ENCODE results near the gene HOXC9.

Gene HOXC9

GRCh38 chr12:54000116-54001114 lies at the start of gene HOXC9:
Gene HOXC9 (plus strand): TSS chr12:54000161. CDS start chr12:54000189, 28 bp downstream.
- DNase-seq = no peak

GRCh38 chr12:53950437-53950773 lies 49.6 kb upstream of the HOXC9 start:
- no peak for DNase-seq

DNA sequence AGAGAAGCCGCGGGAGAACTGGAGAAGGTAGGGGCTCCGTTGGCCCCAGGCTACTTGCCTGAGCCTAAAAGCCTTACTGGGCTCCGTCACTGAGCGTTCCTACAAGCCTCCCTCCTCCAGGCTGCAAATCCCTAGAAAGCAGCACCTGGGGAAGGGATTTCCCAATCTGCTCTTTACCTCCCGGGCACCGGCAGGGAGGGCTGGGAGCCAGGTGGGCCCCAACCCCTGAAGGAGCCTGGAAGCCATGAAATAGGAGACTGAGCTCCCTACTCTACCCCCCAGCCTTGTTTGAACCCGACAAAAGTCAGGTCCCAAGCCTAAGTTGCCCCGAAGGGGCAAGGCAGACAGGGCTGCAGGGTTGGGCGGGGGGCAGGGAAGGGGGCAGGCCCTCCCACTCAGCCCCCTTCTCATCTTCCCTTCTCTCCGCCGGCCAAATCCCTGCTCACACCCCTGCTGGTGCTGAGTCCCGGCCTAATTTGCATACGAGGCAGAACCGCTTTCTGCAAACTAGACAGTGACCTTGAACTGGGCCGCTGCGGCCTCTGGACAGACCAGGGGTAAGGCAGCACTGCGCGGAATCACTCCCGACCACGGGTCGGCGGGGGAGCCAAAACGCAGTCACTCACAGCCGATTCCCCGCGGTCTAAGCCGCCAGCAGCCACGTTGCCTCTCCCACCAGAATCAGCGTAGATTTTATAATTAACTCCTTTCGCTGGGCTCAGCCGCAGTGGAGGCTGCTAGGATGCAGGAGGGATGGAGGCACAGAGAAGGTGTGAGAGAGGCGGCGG lies 49.0 kb upstream of the HOXC9 start:
- DNase-seq = no peak

DNA sequence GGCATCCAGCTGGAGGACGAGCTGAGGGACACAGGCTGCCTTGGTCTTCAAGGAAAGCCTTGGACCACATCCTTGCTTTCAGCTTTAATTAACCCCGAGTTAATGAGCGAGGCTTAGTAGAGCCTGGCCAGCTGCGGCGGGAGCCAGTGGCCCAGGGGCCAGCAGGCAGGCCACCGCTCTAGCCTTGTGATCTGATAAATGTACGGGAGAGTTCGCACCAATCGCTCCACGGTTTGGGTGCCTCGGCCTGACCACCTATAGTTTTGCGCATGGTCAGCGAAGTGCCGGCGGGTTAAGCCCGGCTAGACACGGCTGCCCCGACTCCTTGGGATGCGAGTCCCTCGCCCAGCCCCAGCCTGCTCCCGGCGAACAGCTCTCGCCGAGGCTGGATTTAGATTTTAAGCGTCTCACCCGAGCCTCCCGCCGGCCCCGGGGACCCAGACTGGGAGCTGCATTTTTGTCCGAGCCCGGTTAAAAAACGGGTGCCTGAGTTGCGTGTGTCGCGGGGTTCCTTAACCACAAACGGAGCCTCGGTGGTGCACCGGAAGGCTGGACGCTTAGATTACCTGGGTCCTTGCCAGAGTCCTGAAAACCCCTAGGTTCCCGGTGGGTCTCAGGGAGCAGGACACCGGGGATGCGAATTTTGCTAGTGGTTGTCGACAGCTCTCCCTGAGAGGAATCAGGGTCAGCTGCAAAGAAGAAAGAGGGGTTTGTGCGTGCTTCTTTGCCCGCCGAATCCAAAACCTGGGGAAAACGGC lies 48.2 kb upstream of the HOXC9 start:
- no peak for DNase-seq

DNA sequence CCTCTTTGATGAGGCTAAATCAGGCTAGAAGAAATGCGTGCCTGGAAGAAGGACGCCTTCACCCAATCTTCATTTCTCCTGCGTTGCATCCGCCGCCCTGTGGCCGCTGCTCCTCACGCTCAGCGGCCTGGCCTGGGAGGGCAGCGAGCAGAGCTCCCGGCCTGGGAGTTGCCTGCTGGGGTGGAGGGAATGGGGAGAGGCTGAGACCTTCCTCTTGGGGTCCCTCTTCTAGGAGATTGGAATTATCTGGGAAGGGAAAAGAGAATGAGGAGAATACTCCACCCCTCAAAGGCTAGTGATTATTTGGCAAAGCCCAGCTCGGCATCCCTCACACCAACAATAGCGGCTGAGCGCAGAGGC lies 47.6 kb upstream of the HOXC9 start:
- no peak for DNase-seq

DNA sequence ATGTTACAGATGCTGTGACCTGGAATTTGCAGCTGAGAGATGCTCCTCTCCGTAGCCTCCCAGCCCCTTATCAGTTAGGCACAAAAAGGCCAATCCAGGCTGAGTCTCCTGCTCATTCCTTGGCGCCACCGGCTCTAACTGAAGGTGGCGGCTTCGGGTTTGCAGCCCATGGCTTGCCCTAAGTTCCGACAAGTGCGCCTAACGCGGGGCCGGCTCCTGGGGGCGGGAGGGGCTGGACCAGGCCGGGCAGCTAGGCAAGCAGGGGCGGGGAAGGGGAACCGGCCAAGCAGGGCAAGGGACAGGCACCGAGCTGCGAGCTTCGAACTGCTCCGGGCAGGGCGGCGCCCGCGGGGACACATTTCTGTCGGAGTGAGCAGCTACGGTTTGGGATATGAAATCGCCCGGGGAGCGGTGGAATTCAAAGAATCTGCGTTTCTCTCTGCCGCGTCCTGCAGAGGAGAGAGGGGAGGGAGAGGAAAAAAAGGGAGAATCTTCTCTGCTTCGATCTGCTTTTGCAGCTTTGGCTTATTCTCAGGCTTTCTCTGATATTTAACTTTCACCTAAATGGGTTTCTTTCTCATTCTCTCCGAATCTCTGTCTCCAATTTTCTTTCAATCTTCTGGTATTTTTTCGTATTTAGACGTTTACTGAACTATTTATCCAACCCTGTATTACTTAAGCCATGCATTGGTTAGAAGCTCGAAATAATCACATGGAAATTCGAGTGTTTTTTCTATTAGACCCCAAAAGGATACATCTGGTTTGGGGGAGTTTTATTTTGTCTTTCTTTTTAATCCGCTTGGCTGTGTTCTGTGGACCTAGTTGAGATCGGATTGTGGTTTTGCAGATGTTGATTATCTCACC lies 46.9 kb upstream of the HOXC9 start:
- DNase-seq = no peak

GRCh38 chr12:53953831-53954693 lies 45.9 kb upstream of the HOXC9 start:
- no peak for DNase-seq

GRCh38 chr12:53954694-53955035 lies 45.3 kb upstream of the HOXC9 start, which contains the start of gene HOXC12:
Gene HOXC12 (plus strand): TSS chr12:53954903. CDS start chr12:53954930, 27 bp downstream.
- no peak for DNase-seq

- no peak for DNase-seq
These were observed 44.8 kb upstream of the HOXC9 start for GRCh38 chr12:53955036-53955775.

- DNase-seq = no peak
These were observed 44.1 kb upstream of the HOXC9 start for GRCh38 chr12:53955776-53956250.

DNA sequence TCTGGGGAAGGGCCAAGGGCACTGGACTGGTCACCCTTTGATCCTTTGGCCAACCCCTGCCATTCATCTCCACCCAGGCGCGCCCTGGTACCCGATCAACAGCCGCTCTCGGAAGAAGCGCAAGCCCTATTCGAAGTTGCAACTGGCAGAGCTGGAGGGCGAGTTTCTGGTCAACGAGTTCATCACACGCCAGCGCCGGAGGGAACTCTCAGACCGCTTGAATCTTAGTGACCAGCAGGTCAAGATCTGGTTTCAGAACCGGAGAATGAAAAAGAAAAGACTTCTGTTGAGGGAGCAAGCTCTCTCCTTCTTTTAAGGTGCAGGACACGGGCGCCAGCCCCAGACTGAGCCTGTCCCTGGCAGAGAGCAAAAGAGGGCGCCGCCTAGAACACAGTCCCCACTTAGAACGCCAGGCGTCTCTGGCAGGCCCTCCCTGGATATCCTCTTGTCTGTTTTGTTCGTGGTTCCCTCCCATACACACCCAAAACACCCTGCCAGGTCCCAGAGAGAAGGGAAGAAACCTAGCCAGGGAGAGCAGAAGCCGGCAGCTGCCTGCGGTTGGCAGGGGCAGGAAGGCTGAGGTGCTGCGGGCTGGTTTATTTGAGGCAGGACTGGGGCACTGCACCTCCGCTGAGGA lies 43.6 kb upstream of the HOXC9 start:
- no peak for DNase-seq

- no peak for DNase-seq
These were observed 42.9 kb upstream of the HOXC9 start for GRCh38 chr12:53956914-53957536.

DNA sequence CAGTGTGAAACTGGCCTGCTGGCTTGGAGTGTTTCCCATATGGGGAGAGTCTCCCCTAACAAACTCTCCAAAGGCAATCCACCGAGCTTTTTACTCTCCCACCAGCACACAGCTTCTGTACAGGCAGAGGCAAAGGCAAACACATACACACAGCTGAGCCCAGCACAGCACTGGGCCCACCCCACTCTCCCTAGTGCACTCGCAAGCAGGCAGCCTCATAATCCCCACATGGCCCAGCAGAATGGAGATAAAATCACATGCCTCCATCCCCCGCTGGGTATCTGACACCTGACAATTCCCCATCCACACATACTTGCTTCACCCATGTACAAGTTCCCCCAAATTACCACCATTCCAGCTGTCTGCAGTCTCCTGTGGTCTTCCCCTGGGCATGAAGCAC lies 41.8 kb upstream of the HOXC9 start:
- DNase-seq = no peak

- DNase-seq = no peak
These were observed 40.6 kb upstream of the HOXC9 start for GRCh38 chr12:53959314-53959713.

DNA sequence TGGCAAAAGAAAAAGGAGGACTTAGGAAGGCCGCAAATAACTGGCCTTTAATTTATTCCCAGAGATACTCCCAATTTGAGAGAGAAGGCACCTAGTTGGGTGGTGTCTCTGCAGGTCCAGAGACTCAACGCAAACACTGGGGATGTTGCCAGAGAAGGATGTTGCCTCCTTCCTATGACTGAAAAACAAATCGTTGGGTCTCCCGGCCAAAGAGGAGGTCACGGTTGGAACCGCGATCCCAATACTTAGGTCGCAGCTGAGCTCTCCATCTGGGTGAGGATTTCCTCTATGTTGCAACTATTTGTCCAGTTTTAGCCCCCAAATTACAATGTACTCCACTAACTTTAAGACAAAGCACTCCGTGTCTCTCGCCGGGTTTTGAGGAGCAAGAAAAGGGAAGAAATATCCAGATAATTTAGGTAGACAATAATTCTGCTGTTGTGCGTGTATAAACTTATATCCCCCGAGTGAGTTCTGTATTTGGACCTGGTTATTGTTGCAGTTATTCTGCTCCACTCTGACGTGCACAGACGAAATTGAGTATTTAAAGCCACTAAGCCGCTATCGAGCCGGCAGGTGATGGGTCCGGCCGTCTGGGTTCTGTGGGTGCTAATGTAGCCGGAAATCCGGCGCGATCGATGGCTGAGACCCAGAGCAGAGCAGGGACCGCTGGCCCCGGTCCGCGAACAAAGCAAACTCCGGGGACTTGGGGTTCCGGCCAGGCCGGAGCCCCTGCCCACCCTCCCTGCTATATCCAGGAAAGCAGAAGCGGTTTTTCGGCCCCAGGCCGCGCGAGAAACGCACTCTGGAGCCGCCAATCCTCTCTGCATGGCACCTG lies 39.6 kb upstream of the HOXC9 start:
- no peak for DNase-seq

DNA sequence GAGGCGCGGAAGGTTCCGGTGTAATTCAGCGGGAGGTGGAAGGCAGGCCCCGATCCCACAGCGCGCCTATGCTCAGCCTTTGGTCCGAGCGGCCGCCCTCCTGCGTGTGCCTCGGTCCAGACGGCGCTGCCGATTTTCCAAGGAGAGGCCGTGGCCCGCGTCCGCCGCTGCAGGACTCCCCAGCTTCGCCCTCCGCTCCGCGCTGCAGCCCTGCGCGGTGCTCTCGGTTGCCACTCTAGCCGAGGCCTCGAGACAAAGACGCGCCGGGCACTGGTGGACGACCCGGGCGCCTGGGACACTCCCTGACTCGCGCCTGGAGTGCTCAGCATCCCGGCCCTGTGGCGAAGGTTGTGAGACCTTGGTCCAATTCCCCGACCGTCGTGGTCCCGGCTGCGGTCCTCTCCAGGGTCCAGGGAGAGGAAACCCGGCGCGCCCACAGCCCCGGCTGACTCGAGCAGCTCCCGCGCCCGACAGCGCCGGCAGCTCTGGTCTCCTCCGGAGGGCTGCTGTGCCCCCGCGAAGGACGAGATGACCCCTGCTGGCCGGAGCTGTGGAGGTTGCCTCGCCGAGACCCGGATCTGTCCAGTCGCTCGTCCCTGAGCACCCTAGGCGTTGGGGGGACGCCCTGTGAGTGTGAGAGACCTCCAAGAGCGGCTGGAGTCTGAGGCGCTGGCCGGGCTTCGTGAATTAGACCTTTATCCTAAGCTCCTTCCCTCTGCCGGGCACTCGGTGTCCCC lies 38.8 kb upstream of the HOXC9 start:
- no peak for DNase-seq

DNA sequence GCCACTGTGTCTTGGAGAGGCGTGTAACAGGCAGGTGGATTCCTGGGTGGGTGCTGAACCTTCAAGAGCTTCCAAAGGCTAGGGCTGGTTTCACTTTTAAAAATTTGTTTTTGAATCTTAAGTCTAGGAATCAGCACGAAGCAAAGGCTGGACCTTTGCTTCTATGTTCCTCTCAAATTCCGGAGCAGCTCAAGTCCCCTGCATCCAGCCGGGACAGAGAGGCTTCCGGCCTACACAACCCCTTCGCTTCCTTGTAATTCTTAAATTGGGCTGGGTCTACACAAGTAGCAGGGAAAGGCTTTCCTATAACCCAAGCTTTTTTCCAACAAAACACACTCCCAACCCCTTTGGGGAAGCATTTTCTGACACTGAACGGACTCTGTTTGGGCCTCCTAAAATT lies 37.0 kb upstream of the HOXC9 start:
- DNase-seq = no peak

Measured in kidney glomerular epithelial cell (primary cell).